BE2C (cell line): ENCODE measurements around the gene TTLL3.

Experiments used
- DNase-seq: peaks from one replicate; pipeline ENCODE4 v3.0.0-alpha.2; 2020
- H3K27me3 ChIP-seq: fragments of 250-450 bp; sonication (Bioruptor Pico); 2 replicates; pipeline ENCODE4 v1.5.1; 2020; ENCODE audit warnings: mild to moderate bottlenecking
- H3K36me3 ChIP-seq: fragments of 250-450 bp; sonication (Bioruptor Pico); 2 replicates; pipeline ENCODE4 v1.5.1; 2020; ENCODE audit warnings: mild to moderate bottlenecking
- H3K4me1 ChIP-seq: fragments of 250-450 bp; sonication (Bioruptor Pico); 2 replicates; pipeline ENCODE4 v1.5.1; 2020
- H3K4me3 ChIP-seq: 2 replicates; pipeline ENCODE4 v1.5.1; 2011; ENCODE audit warnings: low read depth, low read length
- H3K9me3 ChIP-seq: fragments of 250-450 bp; sonication (Bioruptor Pico); 2 replicates; pipeline ENCODE4 v1.5.1; 2020
- TF ChIP-seq, protein P1 (sequence below): IDR thresholded peaks from 2 replicates; pipeline ENCODE4 v1.5.1; 2012; ENCODE audit warnings: mild to moderate bottlenecking, low read depth, low read length

Gene TTLL3

DNA sequence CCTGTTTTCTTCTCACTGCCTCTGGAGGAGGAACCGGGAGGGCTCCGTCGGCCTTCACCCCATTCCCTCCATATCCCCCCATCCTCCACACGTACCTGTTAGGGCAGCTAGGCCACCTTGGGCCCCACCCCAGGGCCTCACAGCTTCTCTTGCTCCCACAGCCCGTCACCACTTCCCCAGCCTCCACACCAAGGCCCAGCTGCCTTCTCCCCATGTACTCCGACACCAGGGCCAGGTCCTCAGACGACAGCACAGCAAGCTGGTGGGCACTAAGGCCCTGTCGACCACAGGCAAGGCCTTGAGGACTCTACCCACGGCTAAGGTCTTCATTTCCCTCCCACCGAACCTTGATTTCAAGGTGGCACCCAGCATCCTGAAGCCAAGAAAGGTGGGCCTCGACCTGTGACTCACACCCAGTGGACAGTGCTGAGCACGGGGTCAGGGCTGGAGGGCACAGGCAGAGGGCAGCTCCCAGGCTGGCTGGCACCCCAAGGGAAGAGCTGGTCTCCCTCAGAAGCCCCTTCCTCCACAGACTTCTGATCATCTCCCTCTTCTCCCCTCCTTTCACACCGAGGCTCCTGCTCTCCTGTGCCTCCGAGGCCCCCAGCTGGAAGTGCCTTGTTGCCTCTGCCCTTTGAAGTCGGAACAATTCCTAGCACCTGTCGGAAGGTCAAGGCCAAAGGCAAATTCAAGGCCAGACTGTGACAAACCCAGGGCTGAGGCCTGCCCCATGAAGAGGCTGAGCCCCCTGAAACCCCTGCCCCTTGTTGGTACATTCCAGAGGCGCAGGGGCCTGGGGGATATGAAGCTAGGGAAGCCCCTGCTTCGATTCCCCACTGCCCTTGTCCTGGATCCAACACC is 24.7 kb downstream of the TTLL3 start:
- Histone ChIP-seq H3K4me3 (no peak overlapping the region), H3K36me3 (no peaks in the 10 kb centered on the region), H3K9me3 (no peaks in the 10 kb centered on the region), H3K27me3 (no peaks in the 10 kb centered on the region), H3K4me1 (no peaks in the 10 kb centered on the region)
- TF ChIP-seq, protein P1, sequence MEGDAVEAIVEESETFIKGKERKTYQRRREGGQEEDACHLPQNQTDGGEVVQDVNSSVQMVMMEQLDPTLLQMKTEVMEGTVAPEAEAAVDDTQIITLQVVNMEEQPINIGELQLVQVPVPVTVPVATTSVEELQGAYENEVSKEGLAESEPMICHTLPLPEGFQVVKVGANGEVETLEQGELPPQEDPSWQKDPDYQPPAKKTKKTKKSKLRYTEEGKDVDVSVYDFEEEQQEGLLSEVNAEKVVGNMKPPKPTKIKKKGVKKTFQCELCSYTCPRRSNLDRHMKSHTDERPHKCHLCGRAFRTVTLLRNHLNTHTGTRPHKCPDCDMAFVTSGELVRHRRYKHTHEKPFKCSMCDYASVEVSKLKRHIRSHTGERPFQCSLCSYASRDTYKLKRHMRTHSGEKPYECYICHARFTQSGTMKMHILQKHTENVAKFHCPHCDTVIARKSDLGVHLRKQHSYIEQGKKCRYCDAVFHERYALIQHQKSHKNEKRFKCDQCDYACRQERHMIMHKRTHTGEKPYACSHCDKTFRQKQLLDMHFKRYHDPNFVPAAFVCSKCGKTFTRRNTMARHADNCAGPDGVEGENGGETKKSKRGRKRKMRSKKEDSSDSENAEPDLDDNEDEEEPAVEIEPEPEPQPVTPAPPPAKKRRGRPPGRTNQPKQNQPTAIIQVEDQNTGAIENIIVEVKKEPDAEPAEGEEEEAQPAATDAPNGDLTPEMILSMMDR = no peak
- no peak for DNase-seq

DNA sequence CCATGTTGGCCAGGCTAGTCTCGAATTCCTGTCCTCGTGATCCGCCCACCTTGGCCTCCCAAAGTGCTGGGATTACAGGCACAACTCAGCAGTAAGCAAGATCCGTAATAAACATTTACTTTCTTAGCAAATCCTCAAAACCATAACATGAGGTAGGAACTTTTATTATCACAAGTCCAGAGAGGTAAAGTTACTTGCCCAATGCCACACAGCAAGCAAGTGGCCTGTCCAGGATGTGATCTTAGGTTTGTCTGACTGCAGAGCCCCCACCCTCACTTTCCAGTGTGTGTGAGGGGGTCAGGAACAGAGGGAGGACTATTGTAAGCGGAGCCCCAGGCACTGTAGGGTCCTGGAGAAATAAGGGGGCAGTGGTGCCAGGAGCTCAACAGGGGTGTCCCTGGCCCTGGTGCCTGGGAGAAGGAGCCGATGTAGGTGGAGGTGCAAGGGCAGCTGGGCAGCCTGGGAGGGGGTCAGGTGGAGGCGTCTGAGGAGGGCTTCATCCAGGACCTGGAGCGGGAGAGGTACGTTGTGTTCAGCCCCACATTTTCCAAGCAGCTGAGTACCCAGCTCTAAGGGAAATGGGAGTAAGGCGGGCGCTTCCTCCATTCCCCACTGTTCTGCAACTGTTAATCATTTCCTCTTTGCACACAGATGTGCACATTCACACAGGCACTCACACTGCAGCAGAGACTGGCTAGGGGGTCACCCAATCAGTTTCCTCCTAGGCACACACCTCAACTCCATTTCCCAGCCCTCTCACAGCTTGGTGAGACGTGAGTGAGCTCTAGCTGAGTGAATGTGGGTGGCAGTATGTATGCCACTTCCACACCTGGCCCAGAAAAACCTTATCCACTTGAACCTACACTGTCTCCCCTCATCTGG is 27.9 kb downstream of the TTLL3 start:
- no peaks in the 10 kb centered on the region for H3K27me3 ChIP-seq
- H3K4me3 ChIP-seq = no peak overlapping the region
- TF ChIP-seq, protein P1 = no peak

DNA sequence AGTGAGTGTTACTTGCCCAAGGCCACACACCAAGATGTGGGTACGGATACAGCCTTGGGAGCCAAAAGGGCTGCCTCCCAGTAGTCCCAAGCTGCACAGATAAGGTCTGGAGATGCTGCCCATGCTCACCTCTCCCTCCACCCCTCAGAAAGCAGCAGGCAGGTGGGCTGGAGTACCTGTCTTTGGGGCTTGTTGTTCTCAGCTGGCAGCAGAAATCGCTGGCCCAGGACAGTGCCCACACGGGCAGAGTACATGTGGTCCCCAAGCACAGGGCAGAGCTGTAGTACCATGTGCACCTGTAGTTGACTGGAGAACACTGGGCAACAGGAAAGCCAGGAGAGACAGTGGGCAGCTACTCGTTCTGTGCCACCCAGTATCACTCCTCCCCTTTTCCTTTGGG is 28.8 kb downstream of the TTLL3 start:
- no peaks in the 10 kb centered on the region for H3K4me1 ChIP-seq
- H3K9me3 ChIP-seq = no peaks in the 10 kb centered on the region
- TF ChIP-seq, protein P1 = no peak
- no peak overlapping the region for H3K4me3 ChIP-seq
- no peaks in the 10 kb centered on the region for H3K36me3 ChIP-seq
- no peaks in the 10 kb centered on the region for H3K27me3 ChIP-seq
- no peak for DNase-seq

More for the DNA sequence above, 27.9 kb downstream of the TTLL3 start:
- no peaks in the 10 kb centered on the region for H3K9me3 ChIP-seq
- no peaks in the 10 kb centered on the region for H3K4me1 ChIP-seq
- no peak for DNase-seq
- no peaks in the 10 kb centered on the region for H3K36me3 ChIP-seq

DNA sequence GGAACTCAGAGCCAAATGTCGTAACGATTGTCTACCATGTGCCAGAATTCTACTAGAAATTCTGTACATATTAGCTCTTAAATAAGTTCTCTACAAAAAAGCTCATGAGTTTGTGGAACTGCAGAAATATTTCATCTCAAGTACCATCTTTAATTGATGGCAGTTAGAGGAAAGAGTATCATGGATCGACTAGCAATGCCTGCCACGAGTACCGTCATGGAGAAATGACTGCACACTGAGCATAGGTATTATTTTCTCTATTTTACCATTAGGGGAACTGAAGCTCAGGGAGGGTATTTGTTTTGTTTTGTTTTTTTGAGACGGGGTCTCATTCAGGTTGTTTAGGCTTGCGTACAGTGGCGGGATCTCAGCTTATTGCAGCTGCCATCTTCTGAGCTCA is 31.0 kb downstream of the TTLL3 start:
- Histone ChIP-seq H3K4me3 (no peak overlapping the region), H3K36me3 (no peaks in the 10 kb centered on the region), H3K4me1 (no peaks in the 10 kb centered on the region), H3K9me3 (no peaks in the 10 kb centered on the region), H3K27me3 (no peaks in the 10 kb centered on the region)
- TF ChIP-seq, protein P1 = no peak
- no peak for DNase-seq

DNA sequence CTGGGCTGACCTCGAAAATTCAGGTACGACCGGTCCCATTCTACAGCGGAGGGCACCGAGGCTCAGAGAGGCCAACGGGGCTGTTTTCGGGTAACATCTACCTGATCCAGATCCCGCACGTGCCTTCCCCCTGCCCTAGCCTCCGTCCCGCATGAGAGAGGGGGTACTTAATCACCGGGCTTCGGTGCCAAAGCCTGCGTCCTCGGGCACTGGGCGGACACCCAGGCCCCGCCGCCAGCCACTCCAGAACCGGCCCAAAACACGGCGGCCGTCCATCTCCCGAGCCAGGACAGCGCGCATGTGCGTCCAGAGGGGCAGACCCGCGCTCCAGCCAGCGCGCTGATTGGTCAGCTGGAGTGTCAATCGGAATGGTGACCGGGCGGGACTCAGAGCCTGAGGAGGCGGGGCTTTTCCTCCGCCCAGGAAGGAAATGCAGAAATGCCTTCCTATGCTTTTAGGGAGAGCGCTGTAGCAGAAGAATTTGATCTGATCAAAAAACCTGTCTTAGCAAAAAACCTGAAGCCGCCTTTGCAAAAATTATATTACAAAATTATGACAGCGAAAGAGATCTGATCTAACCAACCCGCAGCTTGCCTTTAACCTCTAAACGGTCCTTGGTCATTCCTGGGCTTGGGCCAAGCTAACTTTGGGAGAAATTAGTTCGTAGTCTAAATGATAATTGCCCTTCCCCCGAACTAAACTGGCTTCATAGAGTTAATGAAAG is 33.8 kb downstream of the TTLL3 start, which contains the start of gene RPUSD3:
TSS of gene RPUSD3 (minus strand) at position 294 of the 724 bp plus-strand sequence. CDS start at position 276, 18 bp downstream.
- H3K4me3 ChIP-seq = peak within 1 kb of the TSS; percentile 81
- H3K36me3 ChIP-seq = no peaks in the 10 kb centered on the region
- TF ChIP-seq, protein P1 = no peak
- H3K4me1 ChIP-seq = no peaks in the 10 kb centered on the region
- peak; percentile 89 for DNase-seq
- no peaks in the 10 kb centered on the region for H3K9me3 ChIP-seq
- H3K27me3 ChIP-seq = no peaks in the 10 kb centered on the region
